ENCODE results near the gene FRMPD3. TPM values are rescaled to one million over a fixed set of nuclear protein-coding genes. Genes with fewer than 3 reads are reported as not detected.

Gene FRMPD3
- total RNA-seq, 2 donors from 2014 or later = not detected

GRCh38 chrX:107493141-107493540 is 43.7 kb downstream of the FRMPD3 start:
- peaks cover 0 to 1% of the 10 kb centered on the region in 2 donors for H3K36me3 Mint-ChIP-seq (ENCODE audit: insufficient read depth in 2 of 2)

GRCh38 chrX:107496786-107497185 is 47.3 kb downstream of the FRMPD3 start:
- Mint-ChIP-seq H3K9me3 (no peaks in the 10 kb centered on the region), H3K27me3 (ENCODE audit: low read depth) (peaks cover 59% of the 10 kb centered on the region), H3K27ac (no peak overlapping the region), H3K36me3 (ENCODE audit: insufficient read depth in 2 of 2) (no peaks in the 10 kb centered on the region), H3K4me3 (no peak overlapping the region), H3K4me1 (ENCODE audit: low read depth) (no peaks in the 10 kb centered on the region)
- DNase-seq = no peak
- ATAC-seq (replicated peaks in 1 of 2) = no peak

More at GRCh38 chrX:107493141-107493540, 43.7 kb downstream of the FRMPD3 start:
- ATAC-seq (replicated peaks in 1 of 2) = no peak
- DNase-seq = no peak
- no peak overlapping the region for H3K27ac Mint-ChIP-seq
- no peak overlapping the region for H3K4me3 Mint-ChIP-seq
- peaks cover 65% of the 10 kb centered on the region for H3K27me3 Mint-ChIP-seq (ENCODE audit: low read depth)
- H3K9me3 Mint-ChIP-seq = no peaks in the 10 kb centered on the region
- H3K4me1 Mint-ChIP-seq (ENCODE audit: low read depth) = no peaks in the 10 kb centered on the region

Other genes with a start within 250 kb of the FRMPD3 start
- 1 to 10 TPM; 4.0 to 4.9 TPM for gene NUP62CL, start 243.2 kb upstream of the FRMPD3 start, total RNA-seq
- not detected for gene DNAAF6, start 243.0 kb upstream of the FRMPD3 start, total RNA-seq
- gene PRPS1, start 178.9 kb downstream of the FRMPD3 start, total RNA-seq = 10 to 100 TPM; 85.2 to 88.2 TPM

All from activated T-cell treated with anti-CD3 and anti-CD28 coated beads, Interleukin-2, amount 50 U/mL, for 72 hours (primary cell).